Measurements from ENCODE around the gene PECR.

The PECR gene

DNA sequence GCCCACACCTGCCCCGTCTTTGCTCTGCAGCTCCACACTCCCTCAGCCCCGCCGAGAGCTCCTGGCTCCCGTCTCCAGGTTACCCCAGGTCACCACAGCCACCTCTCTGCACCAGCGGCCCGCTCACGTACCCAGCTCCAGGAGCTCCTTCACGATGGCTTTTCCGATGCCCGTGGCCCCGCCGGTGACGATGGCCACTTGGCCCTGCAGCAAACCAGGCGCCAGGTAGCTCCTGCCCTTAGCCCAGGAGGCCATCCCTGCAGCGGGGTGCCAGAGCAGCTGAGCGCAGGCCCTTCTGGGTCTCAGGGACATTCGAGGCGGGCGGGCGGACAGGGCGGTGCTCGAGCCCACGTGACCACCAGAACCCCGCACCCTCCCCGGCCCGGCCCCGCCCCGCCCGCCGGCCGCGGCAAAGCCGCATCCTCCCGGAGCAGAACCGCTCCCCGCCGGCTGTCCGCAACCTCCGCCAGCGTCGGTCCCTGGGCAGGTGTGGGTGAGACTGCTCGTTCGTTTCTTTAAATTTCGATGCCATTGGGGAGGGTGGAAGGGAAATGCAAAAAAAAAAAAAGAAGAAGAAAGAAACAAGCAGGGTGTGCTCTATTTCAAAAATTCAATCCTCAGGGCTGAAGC lies at the start of gene PECR, which contains the start of gene TMEM169:
TSS of gene PECR (minus strand) at position 323 of the 630 bp plus-strand sequence. CDS start at position 255, 68 bp downstream.
TSS of gene TMEM169 (plus strand) at position 433 of the 630 bp plus-strand sequence. CDS start 14,045 bp downstream, outside the sequence.
- DNase-seq: peak; percentile 88

GRCh38 chr2:216130346-216130971 lies 48.9 kb upstream of the PECR start:
- DNase-seq: no peak

DNA sequence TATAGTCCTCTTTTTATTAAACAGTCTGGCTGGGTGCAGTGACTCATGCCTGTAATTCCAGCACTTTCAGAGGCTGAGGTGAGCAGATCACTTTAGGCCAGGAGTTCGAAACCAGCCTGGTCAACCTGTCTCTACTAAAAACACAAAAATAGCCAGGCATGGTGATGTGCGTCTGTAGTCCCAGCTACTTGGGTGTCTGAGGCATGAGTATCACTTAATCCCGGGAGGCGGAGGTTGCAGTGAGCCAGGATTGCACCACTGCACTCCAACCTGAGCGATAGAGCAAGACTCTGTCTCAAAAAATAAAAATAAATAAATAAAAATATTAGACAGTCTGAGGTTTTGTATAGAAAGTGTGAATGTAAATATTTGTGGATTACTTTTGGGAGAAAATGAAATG lies 45.3 kb upstream of the PECR start:
- DNase-seq: peak; percentile 21

- DNase-seq: no peak
Measured at GRCh38 chr2:216121255-216121654, 39.6 kb upstream of the PECR start.

- DNase-seq: no peak
Measured at GRCh38 chr2:216119986-216120385, 38.4 kb upstream of the PECR start.

GRCh38 chr2:216119146-216119545 lies 37.5 kb upstream of the PECR start:
- DNase-seq: no peak

DNA sequence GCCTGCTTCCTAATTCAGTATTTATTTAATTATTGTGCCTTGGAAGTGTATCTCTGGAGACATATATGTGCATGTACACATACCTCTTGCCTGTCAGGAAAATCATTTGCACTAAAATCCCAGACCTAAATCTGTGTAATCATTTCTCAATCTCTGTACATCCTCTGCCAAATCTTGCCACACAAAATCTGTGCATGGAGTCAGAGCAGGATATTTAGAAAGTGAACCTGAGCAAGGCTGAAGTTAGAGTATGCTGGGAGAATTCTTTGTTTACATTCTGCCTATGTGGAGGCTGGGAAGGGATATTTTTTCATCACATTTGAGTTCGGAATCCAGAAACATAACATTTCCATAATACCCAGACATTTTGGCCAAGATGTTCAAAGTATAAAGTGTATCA lies 36.9 kb upstream of the PECR start:
- DNase-seq: no peak

DNA sequence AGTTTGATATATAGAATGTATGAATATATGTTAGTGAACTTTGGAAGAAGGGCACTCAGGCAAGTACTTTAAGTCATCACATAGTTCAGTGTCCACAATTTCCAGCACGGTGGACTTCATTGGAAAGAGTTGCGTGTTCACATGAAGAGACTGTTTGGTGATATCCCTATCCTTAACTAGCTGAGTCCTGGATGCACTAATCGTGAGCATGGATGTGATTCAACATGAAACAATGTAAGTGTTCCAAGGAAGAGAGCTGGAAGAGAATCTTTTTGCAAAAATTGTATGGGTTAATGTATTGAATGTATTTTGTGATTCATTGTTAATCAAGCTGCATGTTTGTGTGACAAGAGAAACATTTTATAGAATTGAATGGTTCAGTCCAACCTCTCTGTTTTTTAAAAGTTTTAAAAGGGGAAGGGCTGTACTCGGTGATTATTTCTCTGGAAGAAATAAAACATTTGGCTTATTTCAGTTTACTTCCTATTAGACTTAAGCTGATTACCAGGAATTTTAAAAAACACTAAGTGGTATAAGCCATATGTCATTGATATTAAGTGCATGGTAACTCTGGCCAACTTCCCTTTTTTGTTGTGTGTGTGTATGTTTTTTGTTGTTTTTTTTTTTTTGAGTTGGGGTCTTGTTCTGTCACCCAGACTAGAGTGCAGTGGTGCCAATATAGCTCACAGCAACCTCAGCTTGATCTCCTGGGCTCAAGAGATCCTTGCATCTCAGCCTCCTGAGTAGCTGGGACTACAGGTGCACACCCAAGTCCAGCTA lies 36.1 kb upstream of the PECR start:
- no peak for DNase-seq

DNA sequence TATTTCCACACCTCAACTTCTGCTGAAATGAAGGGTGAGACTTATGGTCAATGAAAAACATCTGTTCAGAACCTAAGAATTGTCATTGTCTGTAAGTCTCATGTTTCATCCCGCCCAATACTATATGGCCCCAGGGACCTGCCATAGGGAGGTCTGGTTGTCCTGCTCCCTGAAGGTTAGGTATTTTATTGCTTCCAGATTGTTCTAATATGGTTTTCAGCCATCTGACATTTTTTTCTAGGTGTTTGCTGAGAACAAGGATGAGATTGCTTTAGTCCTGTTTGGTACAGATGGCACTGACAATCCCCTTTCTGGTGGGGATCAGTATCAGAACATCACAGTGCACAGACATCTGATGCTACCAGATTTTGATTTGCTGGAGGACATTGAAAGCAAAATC lies 34.8 kb upstream of the PECR start:
- DNase-seq: no peak

- DNase-seq: peak; percentile 97
Measured at GRCh38 chr2:216114714-216115531, 33.3 kb upstream of the PECR start.

- DNase-seq: no peak
Measured at GRCh38 chr2:216114382-216114713, 32.7 kb upstream of the PECR start.

GRCh38 chr2:216113572-216113971 lies 32.0 kb upstream of the PECR start:
- DNase-seq: no peak

GRCh38 chr2:216112926-216113325 lies 31.3 kb upstream of the PECR start:
- no peak for DNase-seq

- DNase-seq: no peak
Measured at GRCh38 chr2:216111122-216111521, 29.5 kb upstream of the PECR start.

DNA sequence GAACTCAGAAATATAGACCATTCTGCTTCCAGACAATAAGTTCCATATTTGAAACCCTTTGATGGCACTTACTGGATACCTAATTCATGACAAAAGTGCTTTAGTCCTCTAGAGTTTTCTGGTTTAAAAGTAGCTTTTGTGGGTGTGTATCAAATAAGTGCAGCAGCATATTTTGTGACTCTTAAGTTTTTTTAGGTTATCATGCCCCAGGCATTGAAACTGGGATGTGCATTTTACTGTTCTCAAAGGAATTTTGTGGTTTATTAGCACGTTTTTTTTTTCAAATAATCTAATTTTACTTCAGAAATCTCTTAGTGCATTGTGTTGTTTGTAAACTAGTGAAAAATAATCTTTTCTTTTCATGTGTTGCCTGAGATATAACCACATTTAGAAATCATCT lies 29.0 kb upstream of the PECR start:
- no peak for DNase-seq

GRCh38 chr2:216109962-216110614 lies 28.5 kb upstream of the PECR start:
- DNase-seq: no peak

GRCh38 chr2:216108967-216109921 lies 27.6 kb upstream of the PECR start, which contains the start of gene XRCC5:
Gene XRCC5, plus strand, starts transcription at chr2:216109348. Its CDS starts 89 bp downstream, at chr2:216109437.
- peak; percentile 98 for DNase-seq

GRCh38 chr2:216108310-216108966 lies 26.8 kb upstream of the PECR start:
- no peak for DNase-seq

GRCh38 chr2:216107760-216108159 lies 26.2 kb upstream of the PECR start:
- no peak for DNase-seq

DNA sequence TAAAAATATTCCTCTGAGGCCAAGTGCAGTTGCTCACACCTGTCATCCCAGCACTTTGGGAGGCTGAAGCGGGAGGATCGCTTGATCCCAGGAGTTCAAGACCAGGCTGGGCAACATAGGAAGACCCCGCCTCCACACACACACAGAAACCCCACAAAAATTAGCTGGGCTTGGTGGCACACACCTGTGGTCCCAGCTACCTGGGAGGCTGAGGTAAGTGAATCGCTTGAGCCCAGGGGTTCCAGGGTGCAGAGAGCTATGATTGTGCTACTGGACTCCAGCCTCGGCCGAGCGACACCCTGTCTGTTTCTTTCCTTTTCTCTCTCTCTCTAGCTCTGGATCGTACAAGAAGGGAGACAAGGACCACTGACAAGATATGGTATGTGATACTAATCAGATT lies 25.7 kb upstream of the PECR start:
- no peak for DNase-seq

DNA sequence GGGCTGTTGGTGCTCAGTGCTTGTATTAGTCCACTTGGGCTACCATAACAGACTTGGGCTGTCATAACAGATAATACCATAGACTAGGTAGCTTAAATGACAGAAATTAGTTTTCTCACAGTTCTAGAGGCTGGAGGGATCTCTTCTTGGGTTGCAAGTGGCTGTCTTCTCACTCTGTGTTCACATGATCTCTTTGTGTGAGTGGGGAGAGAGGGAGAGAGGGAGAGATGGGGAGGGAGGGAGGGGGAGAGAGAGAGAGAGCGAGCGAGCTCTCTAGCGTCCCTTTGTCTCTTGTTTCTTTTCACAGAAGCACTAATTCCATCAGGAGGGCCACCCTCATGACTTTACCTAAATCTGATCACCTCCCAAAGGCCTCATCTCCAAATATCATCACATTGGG lies 23.1 kb upstream of the PECR start:
- DNase-seq: no peak

Data from stimulated activated CD4-positive, alpha-beta T cell treated with anti-CD3 and anti-CD28 coated beads, Interleukin-15, amount 100 ng/mL, for 24 hours (primary cell).